Stimulated activated naive CD8-positive, alpha-beta T cell treated with anti-CD3 and anti-CD28 coated beads, Interleukin-15, Interleukin-2, amounts not matched to agents 100 U/mL and 50 U/mL, for 24 hours (primary cell): Measurements from ENCODE around the gene C4orf33.
"Not testable (repeated sequence)": the region's sequence is repeated elsewhere in the genome, so short reads cannot be mapped to it uniquely, and the experiment has no call there.

ENCODE experiments used
- ATAC-seq: fragments of 150-1000 bp; cut with Tn5 transposase; one replicate; pipeline ENCODE4 v1.10.0; 2021
- DNase-seq: peaks from one replicate; pipeline ENCODE4 v3.0.0; 2021

Gene C4orf33

GRCh38 chr4:129095811-129096454 is at the start of gene C4orf33:
Gene C4orf33, plus strand, starts transcription at chr4:129096152. Its CDS starts 6,459 bp downstream, at chr4:129102611.
- DNase-seq (peak; percentile 79), ATAC-seq (peak; percentile 55)

GRCh38 chr4:129059028-129059427 is 36.9 kb upstream of the C4orf33 start:
- DNase-seq (no peak), ATAC-seq (no peak)

- ATAC-seq (no peak), DNase-seq (no peak)
Observed at GRCh38 chr4:129062580-129062979, 33.4 kb upstream of the C4orf33 start.

- ATAC-seq, result no peak
- no peak for DNase-seq
Observed at GRCh38 chr4:129063640-129064039, 32.3 kb upstream of the C4orf33 start.

- DNase-seq, result no peak
- ATAC-seq, result no peak
Observed at GRCh38 chr4:129064717-129065116, 31.2 kb upstream of the C4orf33 start.

GRCh38 chr4:129069537-129069936 is 26.4 kb upstream of the C4orf33 start:
- ATAC-seq, DNase-seq: not testable (repeated sequence)

- ATAC-seq (no peak), DNase-seq (no peak)
Observed at GRCh38 chr4:129077326-129077725, 18.6 kb upstream of the C4orf33 start.

GRCh38 chr4:129080129-129080528 is 15.8 kb upstream of the C4orf33 start:
- no peak for ATAC-seq
- no peak for DNase-seq

GRCh38 chr4:129082302-129082701 is 13.7 kb upstream of the C4orf33 start:
- no peak for ATAC-seq

GRCh38 chr4:129085472-129085871 is 10.5 kb upstream of the C4orf33 start:
- no peak for ATAC-seq

More at GRCh38 chr4:129082302-129082701, 13.7 kb upstream of the C4orf33 start:
- no peak for DNase-seq

GRCh38 chr4:129087516-129087915 is 8.4 kb upstream of the C4orf33 start:
- no peak for DNase-seq
- no peak for ATAC-seq

More at GRCh38 chr4:129085472-129085871, 10.5 kb upstream of the C4orf33 start:
- no peak for DNase-seq

- ATAC-seq (no peak), DNase-seq (no peak)
Observed at GRCh38 chr4:129092631-129093190, 3.2 kb upstream of the C4orf33 start.

- DNase-seq, result peak; percentile 97
- peak; percentile 98 for ATAC-seq
Observed at GRCh38 chr4:129093191-129093920, 2.6 kb upstream of the C4orf33 start, which contains the start of gene SCLT1. Gene SCLT1, minus strand, starts transcription at chr4:129093539. Its CDS starts 436 bp downstream, at chr4:129093103.

GRCh38 chr4:129094347-129094746 is 1.6 kb upstream of the C4orf33 start:
- ATAC-seq (no peak), DNase-seq (no peak)

- DNase-seq (no peak), ATAC-seq (no peak)
Observed at GRCh38 chr4:129098531-129099001, 2.6 kb downstream of the C4orf33 start.

- no peak for DNase-seq
Observed at GRCh38 chr4:129109965-129110824, 14.2 kb downstream of the C4orf33 start.

GRCh38 chr4:129110931-129111330 is 15.0 kb downstream of the C4orf33 start:
- ATAC-seq (no peak), DNase-seq (no peak)

More at GRCh38 chr4:129109965-129110824, 14.2 kb downstream of the C4orf33 start:
- no peak for ATAC-seq

- DNase-seq (no peak), ATAC-seq (no peak)
Observed at GRCh38 chr4:129111919-129112318, 16.0 kb downstream of the C4orf33 start.

GRCh38 chr4:129113434-129113833 is 17.5 kb downstream of the C4orf33 start:
- ATAC-seq, result no peak
- DNase-seq, result no peak

GRCh38 chr4:129113919-129114318 is 18.0 kb downstream of the C4orf33 start:
- ATAC-seq (no peak), DNase-seq (no peak)

GRCh38 chr4:129117705-129118104 is 21.8 kb downstream of the C4orf33 start:
- DNase-seq (no peak), ATAC-seq (no peak)

GRCh38 chr4:129126614-129127013 is 30.7 kb downstream of the C4orf33 start:
- not testable (repeated sequence) for DNase-seq, ATAC-seq
